ENCODE results near the gene ACLY. TPM values are rescaled to one million over a fixed set of nuclear protein-coding genes. Genes with fewer than 3 reads are reported as not detected.

Gene ACLY
- total RNA-seq, 1 donor from 2014 or later: 326 TPM

- H3K9ac ChIP-seq (ENCODE audit: low read length): no peak overlapping the region
- no peak overlapping the region for H3K27ac ChIP-seq (ENCODE audit: low read depth, low read length)
- H3K9me3 ChIP-seq (ENCODE audit: insufficient read depth, low read depth, low read length): no peaks in the 10 kb centered on the region
- no peaks in the 10 kb centered on the region for H3K4me1 Mint-ChIP-seq (ENCODE audit: low read depth, unreplicated experiment)
- H3K9me3 Mint-ChIP-seq (ENCODE audit: unreplicated experiment): no peaks in the 10 kb centered on the region
- H3K4me1 ChIP-seq (ENCODE audit: insufficient read depth, low read length): peaks cover 3% of the 10 kb centered on the region
- peaks cover 74% of the 10 kb centered on the region for H4K20me1 ChIP-seq (ENCODE audit: insufficient read depth, low read length)
- peaks cover 83% of the 10 kb centered on the region for H3K36me3 ChIP-seq (ENCODE audit: insufficient read depth, low read length)
- no peak overlapping the region for H3K27ac Mint-ChIP-seq (ENCODE audit: unreplicated experiment)
- H3K4me3 Mint-ChIP-seq (ENCODE audit: unreplicated experiment): no peak overlapping the region
- H2AFZ ChIP-seq (ENCODE audit: low read depth, low read length): no peak overlapping the region
- H3K27me3 ChIP-seq (ENCODE audit: insufficient read depth, low read length): no peaks in the 10 kb centered on the region
- H3K4me2 ChIP-seq (ENCODE audit: low read length): no peak overlapping the region
- peaks cover 57% of the 10 kb centered on the region for H3K79me2 ChIP-seq (ENCODE audit: insufficient read depth, low read length)
- H3K36me3 Mint-ChIP-seq (ENCODE audit: low read depth, unreplicated experiment): peaks cover 37% of the 10 kb centered on the region
- H3K27me3 Mint-ChIP-seq (ENCODE audit: low read depth, unreplicated experiment): no peaks in the 10 kb centered on the region
- H3K4me3 ChIP-seq (ENCODE audit: insufficient read depth, low read depth, low read length): no peak overlapping the region
- TF ChIP-seq EZH2 (IDR thresholded peaks at IDR 0.05; ENCODE audit: insufficient read depth, low read length) (no peak), CTCF (IDR thresholded peaks at IDR 0.05; ENCODE audit: insufficient read depth, low read depth, low read length) (no peak)
- no peak for DNase-seq (ENCODE audit: low read depth)
- no peak for FAIRE-seq
Measured at GRCh38 chr17:41901646-41902045, 17.1 kb downstream of the ACLY start.

GRCh38 chr17:41896726-41897125 is 22.0 kb downstream of the ACLY start:
- no peaks in the 10 kb centered on the region for H3K27me3 ChIP-seq (ENCODE audit: insufficient read depth, low read length)
- no peaks in the 10 kb centered on the region for H3K9me3 ChIP-seq (ENCODE audit: insufficient read depth, low read depth, low read length)
- Mint-ChIP-seq H3K4me1 (ENCODE audit: low read depth, unreplicated experiment) (peaks cover 21% of the 10 kb centered on the region), H3K36me3 (ENCODE audit: low read depth, unreplicated experiment) (peaks cover 31% of the 10 kb centered on the region), H3K27ac (ENCODE audit: unreplicated experiment) (peak overlapping the region; percentile 18), H3K9me3 (ENCODE audit: unreplicated experiment) (no peaks in the 10 kb centered on the region), H3K4me3 (ENCODE audit: unreplicated experiment) (no peak overlapping the region), H3K27me3 (ENCODE audit: low read depth, unreplicated experiment) (no peaks in the 10 kb centered on the region)
- H3K79me2 ChIP-seq (ENCODE audit: insufficient read depth, low read length): peaks cover 52% of the 10 kb centered on the region
- H3K27ac ChIP-seq (ENCODE audit: low read depth, low read length): no peak overlapping the region
- FAIRE-seq (no peak), DNase-seq (ENCODE audit: low read depth) (no peak)
- TF ChIP-seq CTCF (IDR thresholded peaks at IDR 0.05; ENCODE audit: insufficient read depth, low read depth, low read length) (no peak), EZH2 (IDR thresholded peaks at IDR 0.05; ENCODE audit: insufficient read depth, low read length) (no peak)
- H3K4me3 ChIP-seq (ENCODE audit: insufficient read depth, low read depth, low read length): no peak overlapping the region
- H3K4me1 ChIP-seq (ENCODE audit: insufficient read depth, low read length): peaks cover 14% of the 10 kb centered on the region
- no peak overlapping the region for H3K9ac ChIP-seq (ENCODE audit: low read length)
- H4K20me1 ChIP-seq (ENCODE audit: insufficient read depth, low read length): peaks cover 89% of the 10 kb centered on the region
- no peak overlapping the region for H3K4me2 ChIP-seq (ENCODE audit: low read length)
- H3K36me3 ChIP-seq (ENCODE audit: insufficient read depth, low read length): peaks cover 79% of the 10 kb centered on the region
- no peak overlapping the region for H2AFZ ChIP-seq (ENCODE audit: low read depth, low read length)

DNA sequence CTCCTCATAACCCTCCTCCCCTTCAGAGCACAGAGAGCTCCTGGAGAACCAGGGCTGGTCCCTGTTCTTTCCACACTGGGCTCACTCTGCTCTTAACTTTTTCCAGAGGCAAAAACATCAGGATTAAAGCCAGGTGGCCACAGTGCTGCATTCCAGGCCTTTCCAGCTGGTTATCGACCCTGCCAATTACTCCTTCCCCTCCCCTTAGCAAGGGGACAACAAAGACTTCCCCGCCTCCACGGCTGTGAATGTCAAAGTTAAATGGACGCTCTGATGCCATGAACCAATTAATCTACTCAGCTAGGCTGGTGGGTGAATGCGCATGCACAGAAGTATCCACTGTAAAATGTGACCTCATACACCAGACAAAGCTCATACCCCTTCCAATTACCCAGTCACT is 23.1 kb downstream of the ACLY start:
- Histone ChIP-seq H3K9ac (ENCODE audit: low read length) (peak overlapping the region; percentile 39), H3K27me3 (ENCODE audit: insufficient read depth, low read length) (no peaks in the 10 kb centered on the region), H4K20me1 (ENCODE audit: insufficient read depth, low read length) (peaks cover 86% of the 10 kb centered on the region), H2AFZ (ENCODE audit: low read depth, low read length) (no peak overlapping the region), H3K4me1 (ENCODE audit: insufficient read depth, low read length) (peaks cover 14% of the 10 kb centered on the region), H3K4me3 (ENCODE audit: insufficient read depth, low read depth, low read length) (no peak overlapping the region), H3K27ac (ENCODE audit: low read depth, low read length) (peak overlapping the region; percentile 61), H3K79me2 (ENCODE audit: insufficient read depth, low read length) (peaks cover 51% of the 10 kb centered on the region), H3K9me3 (ENCODE audit: insufficient read depth, low read depth, low read length) (no peaks in the 10 kb centered on the region), H3K4me2 (ENCODE audit: low read length) (peak overlapping the region; percentile 16), H3K36me3 (ENCODE audit: insufficient read depth, low read length) (peaks cover 78% of the 10 kb centered on the region)
- H3K36me3 Mint-ChIP-seq (ENCODE audit: low read depth, unreplicated experiment): peaks cover 22% of the 10 kb centered on the region
- FAIRE-seq (no peak), DNase-seq (ENCODE audit: low read depth) (peak; percentile 31)
- H3K27ac Mint-ChIP-seq (ENCODE audit: unreplicated experiment): peak overlapping the region; percentile 89
- peaks cover 21% of the 10 kb centered on the region for H3K4me1 Mint-ChIP-seq (ENCODE audit: low read depth, unreplicated experiment)
- H3K9me3 Mint-ChIP-seq (ENCODE audit: unreplicated experiment): no peaks in the 10 kb centered on the region
- no peaks in the 10 kb centered on the region for H3K27me3 Mint-ChIP-seq (ENCODE audit: low read depth, unreplicated experiment)
- TF ChIP-seq EZH2 (IDR thresholded peaks at IDR 0.05; ENCODE audit: insufficient read depth, low read length) (no peak), CTCF (IDR thresholded peaks at IDR 0.05; ENCODE audit: insufficient read depth, low read depth, low read length) (no peak)
- H3K4me3 Mint-ChIP-seq (ENCODE audit: unreplicated experiment): peak overlapping the region; percentile 30

Measured in astrocyte (in vitro differentiated cells and primary cell).